Stimulated activated CD8-positive, alpha-beta memory T cell treated with anti-CD3 and anti-CD28 coated beads, Interleukin-15, amount 100 ng/mL, for 48 hours (primary cell): ENCODE results near the gene PLK5.

Experiments used
- DNase-seq, 2 donors: peaks; one replicate each; pipeline ENCODE4 v3.0.0-alpha.2; 2020; ENCODE audit warnings: low read depth in 2 of 2

PLK5 gene

DNA sequence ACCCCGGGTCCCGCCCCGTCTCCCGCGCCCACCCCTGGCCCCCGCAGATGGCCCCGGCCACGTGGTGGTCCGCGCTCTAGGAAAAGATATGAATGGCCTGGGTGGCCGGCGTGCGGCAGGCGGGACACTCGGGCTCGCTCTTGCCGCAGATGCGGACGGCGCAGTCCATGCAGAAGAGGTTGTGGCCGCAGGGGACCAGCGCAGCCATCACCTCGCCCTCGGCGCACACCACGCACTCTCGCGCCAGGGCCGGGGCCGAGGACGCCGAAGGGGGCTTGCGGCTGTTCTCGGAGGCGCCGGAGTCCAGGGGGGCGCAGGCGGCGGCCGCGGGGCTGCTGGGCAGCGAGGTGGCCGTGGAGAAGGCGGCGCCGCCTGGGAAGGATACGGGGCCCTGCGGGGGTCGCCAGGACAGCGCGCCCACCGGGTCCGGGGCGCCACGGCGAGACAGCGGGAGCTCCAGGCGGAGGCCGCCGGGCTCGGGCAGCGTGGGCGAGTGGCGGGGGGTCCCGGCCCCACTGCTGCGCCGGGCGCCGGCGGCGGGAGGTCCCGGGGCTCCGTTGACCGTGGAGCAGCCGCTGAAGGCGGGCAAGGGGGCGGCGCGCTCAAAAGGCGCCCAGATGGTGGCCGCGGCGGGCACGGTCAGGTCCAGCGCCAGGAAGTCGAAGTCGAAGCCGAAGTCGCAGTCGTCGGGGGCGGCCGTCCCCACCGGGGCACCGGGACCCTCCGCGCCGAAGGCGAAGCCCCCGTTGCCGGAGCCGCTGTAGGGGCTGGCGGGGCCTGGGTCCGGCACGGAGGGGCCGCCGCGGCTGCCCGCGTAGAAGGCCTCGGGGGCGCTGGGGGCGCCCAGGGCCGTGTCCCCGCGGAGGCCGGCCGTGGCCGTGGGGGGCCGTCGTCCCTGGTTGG, 31.9 kb downstream of the PLK5 start:
- DNase-seq: no peak

DNA sequence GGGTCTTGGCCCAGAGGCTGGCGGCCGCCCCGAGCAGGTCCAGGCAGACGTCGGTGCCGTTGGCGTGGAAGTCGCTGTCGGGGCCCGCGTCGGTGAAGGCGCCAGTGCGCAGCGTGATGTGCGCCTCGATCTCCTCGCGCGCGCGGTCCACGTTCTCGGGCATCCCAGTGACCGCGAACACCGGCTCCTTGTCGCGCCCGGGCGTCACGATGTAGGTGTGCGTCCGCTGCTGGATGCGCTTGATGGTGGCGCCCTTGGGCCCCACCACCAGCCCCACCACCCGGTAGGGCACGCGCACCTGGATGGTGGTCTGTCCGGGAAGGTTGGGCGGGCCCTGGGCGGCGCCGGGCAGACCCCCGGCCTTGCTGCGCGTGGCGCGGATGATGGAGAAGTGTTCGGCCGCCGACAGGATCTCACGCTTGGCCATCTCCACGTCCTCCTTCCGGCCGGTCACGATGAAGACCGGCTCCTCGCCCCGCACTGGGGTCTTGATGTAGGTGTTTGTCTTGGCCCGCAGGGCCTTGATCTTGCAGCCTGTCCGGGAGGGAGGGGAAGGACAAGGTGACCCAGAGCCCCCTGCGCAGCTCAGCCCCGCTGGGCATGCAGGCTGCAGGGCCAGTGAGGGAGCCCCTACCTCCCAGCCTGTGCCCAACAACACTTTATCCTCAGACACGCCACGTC, 32.7 kb downstream of the PLK5 start:
- no peak for DNase-seq

DNA sequence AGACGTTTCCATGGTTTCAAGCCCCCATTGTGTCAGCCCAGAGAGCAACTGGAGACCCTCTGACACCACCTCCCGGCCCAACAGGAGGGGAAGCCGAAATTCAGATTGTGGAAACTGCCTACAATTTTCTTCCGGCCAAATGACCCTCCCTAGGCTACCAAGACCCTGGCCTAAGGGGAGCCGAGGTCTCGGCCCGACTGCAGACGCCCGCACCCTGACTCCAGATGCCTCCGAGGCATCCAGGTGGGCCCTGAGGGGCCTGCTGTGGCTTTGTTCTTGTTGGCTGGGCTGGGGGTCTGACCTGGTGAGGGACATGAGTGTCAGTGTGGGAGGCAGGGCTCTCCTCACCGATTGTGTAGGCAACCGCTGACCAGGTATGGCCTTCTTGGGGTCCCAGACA, 34.7 kb downstream of the PLK5 start:
- no peak for DNase-seq

DNA sequence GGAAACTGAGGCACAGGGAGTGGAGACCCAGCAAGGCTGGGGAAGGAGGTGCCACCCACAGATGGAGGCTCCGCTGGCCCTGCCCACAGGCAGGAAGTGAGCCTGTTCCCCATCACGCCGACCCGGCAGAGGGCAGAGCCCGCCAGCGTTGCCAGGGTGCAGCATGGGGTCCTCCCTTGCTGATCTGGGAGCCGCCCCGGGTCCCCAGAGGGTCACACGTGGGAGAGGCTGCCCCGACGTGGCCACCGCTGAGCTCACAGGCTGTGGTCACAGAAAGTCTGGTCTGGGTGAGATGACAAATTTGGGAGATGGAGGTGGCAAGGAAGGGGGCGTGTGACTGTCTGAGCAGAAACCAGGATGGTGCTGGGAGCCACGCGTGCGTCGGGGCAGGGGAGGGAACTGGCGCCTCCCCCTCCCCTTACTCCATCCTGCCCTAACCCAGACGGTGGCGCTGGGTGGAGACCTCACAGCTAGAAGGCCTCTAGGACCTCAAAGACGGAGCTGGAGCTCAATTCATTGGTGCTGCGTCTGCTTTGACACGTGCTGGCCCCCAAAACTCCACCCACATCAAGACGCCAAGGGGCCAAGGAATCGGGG, 36.5 kb downstream of the PLK5 start:
- DNase-seq: no peak

DNA sequence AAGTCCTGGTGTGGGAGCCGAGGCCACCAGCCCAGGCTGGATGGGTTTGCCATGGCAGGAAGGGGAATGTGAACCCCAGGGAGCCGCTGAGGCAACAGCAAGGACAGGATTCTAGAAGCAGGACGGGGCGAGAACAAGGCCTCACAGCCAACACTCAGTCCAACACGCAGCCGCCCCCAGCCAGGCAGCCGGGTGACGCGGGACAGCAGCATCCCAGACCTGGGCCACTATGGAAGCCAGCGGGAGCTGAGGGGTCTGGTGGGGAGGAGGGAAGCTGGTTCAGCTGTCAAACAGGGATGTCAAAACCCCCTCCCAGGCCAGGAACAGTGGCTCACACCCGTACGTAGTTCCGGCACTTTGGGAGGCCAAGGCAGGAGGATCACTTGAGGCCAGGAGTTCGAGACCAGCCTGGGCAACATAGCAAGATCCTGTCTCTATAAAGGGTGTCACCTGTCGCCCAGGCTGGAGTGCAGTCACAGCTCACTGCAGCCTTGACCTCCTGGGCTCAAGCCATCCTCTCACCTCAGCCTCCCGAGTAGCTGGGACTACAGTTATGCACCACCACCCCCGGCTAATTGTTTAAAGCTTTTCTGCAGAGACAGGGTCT, 37.5 kb downstream of the PLK5 start:
- no peak for DNase-seq

DNA sequence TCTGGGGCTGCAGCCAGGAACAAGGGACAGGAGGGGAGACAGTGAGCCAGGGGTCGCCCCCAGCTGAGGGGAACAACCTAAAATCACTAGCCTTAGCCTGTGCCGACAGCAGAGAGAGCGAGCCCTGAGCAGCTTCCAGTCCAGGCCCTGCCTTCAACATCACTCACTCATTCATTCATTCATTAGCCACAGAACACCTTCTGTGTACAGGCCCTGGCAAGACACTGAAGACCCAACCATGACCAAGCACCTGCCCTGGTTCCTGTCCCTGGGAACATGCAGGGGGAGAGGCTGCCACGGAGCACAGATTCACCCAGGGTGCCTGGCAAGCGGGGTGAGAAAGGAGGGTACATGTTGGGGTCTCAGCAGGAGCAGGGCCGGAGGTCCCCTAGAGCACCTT, 39.4 kb downstream of the PLK5 start:
- no peak for DNase-seq

DNA sequence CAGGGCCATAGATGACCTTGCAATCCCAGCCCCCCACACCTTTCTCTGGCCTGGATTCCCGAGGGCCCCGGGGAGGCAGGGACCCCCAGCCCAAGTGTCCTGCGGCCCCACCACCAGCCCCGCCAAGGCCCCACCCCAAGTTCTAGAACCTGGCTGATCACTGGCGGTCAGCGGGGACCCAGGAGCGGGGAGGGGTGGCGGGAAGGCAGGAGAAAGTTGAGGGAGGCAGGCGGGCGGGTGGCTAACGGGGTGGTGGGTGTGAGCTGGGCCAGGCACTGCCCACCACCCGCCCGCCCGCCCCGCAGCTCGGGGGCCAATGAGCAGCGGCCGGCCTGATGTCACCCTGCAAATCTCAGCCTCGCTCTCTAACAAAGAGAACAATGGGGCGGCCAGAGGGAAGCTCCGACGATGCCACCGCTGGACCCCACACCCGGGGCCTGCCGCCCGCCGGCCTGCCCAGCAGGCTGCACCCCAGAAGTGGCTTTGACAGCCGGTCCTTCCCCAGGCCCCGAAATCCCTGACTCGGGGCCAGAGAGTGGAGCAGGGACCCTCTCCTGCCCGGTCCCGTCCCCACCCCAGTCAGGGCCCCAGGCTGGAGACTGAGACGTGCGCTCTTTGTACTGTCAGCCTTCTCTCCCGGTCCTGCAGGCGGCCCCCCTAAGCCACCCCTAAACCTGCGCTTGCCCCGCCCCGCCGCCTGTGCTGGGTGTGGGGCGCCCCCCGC, 42.7 kb downstream of the PLK5 start:
- no peak for DNase-seq

DNA sequence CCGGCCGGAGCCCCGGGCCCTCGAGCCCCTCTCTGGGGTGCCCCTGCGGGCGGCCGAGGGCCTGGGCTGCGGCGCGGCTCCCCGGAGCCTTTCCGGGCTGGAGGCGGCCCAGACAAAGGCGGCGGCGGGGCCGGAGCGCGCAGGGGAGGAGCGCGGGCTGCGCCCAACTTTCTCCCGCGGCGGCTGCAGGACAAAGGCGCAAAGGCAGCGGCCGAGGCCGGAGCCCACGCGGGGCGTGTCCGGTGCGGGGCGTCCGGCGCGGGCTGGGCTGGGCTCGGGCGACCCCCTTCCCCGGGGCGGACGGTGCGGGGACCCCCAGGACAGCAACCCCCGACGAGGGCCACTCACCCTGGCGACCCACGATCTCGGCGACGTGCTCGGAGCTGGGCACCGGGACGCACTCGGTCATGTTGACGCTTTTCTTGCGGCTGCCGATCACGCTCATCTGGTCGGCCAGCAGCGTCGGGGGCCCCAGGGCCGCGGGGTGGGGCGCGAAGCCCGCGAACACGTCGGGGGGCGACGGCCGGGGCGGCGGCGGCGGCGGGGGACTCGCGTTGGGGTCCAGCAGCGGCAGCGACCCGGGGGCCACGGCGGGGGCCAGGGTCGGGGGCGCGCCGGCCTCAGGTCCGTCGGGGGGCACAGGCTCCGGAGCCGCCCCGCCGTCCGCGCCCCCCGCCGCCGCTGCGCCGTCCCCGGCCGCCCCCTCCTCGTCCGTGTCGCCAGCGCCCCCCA, 43.4 kb downstream of the PLK5 start:
- DNase-seq: no peak

DNA sequence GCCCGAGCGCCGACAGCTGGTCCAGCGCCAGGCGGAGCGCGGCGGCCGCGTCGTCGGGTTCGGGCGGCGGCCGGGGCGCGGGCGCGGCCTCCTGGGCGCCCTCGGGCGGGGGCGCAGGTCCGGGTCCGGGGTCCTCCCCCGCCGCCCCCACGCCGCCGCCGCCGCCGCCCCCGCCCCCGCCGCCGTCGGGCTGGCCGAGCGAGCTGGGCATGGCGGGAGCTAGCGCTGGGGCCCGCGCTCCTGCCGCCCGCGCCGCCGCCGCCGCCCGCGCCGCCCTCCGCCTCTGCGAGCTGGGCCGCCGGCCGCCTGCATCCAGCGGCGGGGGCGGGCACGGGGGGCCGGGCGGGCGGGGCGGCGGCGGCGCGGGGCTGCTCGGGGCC, 44.0 kb downstream of the PLK5 start:
- no peak for DNase-seq

DNA sequence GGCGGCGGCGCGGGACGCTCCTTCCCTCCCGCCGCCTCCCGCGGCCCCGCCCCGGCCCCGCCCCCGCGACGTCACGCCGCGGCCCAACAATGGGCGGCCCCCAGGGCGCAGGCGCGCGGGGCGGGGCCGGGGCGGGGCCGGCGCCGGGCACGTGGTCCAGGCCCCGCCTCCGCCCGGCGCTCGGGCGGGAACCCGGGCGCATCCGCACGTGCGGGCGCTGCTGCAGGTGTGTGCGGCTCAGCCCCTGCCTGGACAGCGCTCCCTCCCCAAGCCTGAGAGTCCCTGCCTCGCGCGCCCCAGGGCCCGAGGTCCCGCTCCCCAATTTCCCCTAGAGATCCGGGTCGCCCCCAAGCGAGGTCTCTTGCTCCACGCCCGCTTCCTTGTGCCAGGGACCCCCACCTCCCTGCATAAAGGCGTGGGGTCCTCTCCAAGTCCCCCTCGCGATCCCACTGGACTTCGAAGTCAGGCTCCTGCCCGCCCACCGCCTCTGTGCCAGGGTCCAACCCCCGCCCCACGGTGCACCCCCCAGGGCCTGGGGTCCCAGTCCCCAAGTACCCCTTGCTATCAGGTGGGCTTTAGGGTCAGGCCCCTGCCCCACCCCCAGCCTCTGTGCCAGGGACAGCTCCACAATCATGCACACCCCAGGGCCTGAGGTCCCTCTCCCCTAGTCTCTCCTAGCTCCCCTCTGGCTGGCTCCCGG, 44.6 kb downstream of the PLK5 start, which contains the start of gene MEX3D:
Gene MEX3D (minus strand): TSS at position 6 of the 700 bp plus-strand sequence. CDS start 267 bp downstream, outside the sequence.
- peak; percentile 70 to 73 for DNase-seq

DNA sequence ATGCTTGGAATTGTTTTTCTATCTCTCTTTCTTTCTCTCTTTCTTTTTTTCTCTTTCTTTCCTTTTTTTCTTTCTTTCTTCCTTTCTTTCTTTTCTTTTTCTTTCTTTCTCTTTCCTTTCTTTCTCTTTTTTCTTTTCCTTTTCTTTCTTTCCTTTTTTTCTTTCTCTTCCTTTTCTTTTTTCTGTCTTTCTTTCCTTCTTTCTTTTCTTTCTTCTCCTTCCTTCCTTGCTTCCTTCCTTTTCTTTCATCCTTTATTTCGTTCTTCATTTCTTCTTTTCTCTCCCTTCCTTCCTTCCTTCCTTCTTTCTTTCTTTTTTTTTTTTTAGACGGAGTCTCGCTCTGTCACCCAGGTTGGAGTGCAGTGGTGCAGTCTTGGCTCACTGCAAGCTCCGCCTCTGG, 46.1 kb downstream of the PLK5 start:
- no peak for DNase-seq

DNA sequence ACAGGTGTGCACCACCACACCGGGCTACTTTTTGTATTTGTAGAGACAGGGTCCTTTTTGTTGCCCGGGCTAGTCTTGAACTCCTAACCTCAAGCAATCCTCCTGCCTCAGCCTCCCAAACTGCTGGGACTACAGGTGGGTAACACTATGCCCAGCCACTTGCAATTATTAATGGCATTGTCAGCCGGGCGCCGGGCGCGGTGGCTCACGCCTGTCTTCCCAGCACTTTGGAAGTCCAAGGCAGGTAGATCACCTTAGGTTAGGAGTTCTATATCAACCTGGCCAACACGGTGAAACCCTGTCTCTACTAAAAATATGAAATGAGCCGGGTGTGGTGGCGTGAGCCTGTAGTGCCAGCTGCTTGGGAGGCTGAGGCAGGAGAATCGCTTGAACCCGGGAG, 47.0 kb downstream of the PLK5 start:
- DNase-seq: no peak

DNA sequence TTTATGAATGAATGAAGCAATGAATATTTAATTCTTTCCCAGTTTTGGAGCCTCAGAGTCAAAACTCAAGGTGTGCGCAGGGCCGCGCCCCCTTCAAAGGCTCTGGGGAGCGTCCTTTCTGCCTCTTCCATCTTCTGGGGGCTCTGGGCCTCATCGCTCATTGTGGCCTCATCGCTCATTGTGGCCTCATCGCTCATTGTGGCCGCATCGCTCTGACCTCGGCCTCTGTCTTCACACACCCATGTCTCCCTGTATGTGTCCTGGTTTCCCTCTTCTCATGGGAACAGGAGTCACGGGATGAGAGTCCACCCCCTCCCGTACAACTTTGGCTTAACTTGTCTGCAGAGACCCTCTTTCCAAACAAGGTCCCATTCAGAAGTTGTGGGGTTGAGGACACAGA, 47.5 kb downstream of the PLK5 start:
- DNase-seq: no peak

DNA sequence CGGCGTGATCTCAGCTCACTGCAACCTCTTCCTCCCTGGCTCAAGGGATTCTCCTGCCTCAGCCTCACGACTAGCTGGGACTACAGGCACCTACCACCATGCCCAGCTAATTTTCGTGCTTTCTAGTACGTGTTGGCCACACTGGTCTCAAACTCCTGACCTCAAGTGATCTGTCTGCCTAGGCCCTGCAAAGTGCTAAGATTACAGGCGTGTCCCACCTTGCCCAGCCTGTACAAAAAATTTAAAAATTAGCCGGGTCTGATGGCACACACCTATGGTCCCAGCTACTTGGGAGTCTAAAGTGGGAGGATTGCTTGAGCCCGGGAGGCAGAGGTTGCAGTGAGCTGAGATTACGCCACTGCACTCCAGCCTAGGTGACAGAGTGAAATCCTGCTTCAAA, 48.9 kb downstream of the PLK5 start:
- no peak for DNase-seq

DNA sequence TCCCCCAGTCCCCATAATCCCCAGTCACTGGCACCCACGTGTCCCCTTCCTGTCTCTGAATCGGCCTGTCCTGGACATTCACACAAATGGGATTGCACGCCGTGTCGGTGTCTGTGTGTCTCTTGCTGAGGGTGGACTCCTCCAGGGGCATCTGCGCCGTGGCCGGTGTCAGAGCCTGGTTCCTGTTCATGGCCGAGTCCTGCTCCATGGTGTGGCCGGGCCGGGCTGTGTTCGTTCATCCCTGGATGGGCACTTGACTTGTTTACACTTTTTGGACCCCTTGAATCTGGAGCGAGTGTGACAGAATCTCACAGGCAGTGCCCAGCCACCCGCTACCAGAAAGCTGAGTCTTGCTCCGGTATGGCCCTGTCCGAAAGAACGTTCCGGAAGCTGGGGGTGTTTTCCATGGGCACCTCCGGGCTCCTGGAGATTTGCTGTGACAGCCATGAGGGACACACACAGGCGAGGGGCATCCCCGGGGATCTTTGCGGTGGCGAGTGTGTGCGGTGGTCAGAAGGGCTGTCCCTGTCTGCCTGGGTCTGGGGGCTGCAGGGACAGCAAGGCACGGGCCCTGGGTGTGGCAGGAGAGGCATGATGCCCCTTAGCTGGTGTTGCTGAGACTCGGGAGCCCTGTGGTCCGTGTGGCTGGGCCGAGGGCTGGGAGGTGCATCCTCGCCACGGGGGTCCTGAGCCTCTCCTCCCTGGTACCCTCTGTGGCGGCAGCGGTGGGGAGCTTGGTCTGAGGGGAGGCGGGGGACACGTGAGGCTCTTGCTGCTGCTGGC, 50.7 kb downstream of the PLK5 start:
- DNase-seq: no peak

DNA sequence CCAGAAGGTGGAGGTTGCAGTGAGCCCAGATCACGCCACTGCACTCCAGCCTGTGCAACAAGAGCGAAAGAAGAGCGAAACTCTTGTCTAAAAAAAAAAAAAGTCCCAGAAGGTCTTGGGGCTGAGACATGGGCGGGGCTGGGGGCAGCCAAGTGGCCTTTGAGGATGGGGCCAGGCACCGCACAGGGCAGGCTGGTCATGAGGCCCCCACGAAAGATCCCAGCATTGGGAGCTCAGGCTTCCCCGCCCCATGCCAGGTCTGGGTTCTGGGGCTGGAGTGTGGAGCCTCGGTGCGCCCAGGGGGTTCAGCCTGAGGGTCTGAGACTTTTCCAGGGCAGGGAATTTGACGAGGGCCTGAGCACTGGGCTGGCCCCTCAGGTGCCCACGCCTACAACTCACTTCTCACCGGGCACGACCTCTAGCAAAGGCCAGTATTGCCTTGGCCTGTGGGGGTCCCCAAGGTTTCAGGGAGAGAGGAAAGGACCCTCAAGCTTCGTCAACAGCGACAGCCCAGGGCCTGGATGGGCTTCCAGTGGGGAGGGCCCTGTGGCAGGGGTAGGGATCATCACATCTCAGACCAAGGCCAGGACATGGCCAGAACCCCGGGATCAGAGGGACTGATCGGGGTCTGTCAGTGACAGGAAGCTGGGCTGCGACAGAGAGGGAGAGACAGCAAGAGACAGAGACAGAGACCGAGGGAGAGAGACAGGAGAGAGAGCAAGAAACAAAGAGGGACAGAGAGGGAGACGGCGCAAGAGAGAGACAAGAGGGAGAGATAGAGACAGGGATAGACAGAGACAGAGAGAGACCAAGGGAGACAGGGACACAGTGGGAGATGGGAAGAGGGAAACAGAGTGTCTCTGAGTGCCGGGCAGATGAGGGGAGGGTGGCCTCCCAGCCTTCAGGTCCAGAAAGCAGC, 51.7 kb downstream of the PLK5 start:
- DNase-seq: no peak

DNA sequence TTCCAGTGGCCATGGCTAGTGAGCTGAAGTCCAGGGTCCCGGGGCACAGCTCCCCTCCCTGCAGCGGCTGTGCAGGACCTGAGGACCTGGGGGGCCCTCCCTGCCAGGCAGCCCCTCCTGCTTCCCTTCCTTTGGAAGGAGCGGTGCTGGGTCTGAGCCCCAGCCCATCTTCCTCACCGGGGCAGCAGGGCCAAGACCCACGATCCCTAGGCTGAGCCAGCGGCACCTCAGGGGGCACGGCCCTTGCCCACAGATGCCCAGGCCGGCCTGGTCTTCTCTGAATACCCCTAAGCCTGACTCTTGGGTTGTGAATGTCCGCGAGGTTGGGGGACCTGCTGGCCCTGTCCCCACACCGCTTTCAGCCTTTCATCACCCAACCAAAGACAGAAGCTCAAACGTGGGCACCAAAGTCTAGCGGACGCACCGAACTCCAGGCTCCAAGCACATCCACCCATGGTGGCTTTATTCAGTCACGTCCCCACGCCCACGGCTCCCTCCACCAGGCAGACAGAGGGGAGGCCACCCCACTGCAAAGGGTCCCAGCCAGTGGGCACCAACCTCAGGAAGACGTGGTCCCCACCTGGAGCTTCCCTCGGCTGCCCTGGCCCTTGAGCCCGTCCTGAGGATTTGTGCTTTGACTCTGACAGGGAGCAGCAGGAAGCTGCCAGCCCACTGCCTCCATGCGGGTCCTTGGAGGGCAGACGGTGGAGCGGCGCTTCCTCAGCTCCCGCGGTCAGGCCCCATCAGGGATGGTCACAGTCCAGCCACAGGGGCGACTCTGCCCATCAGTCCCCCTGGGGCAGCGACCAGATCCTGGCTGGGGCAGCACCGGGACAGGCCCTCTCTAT, 52.6 kb downstream of the PLK5 start:
- DNase-seq: no peak
